GM20431 (cell line): ENCODE measurements around the gene CFAP126.
"Not testable (repeated sequence)": the region's sequence is repeated elsewhere in the genome, so short reads cannot be mapped to it uniquely, and the experiment has no call there.

Experiments used
- in situ Hi-C: fragments of 300-500 bp; cut with MseI, MboI; formaldehyde crosslinking; loops from one replicate; pipeline ENCODE4 v1.15.0; 2020; ENCODE audit warnings: low sequenced_read_pairs; ENCODE audit not compliant: unreplicated experiment

Gene CFAP126

GRCh38 chr1:161382214-161383019, 14.7 kb upstream of the CFAP126 start:
- in situ Hi-C loops: no loop called here

GRCh38 chr1:161381707-161382106, 14.0 kb upstream of the CFAP126 start:
- in situ Hi-C loops: no loop called here

GRCh38 chr1:161379071-161379470, 11.4 kb upstream of the CFAP126 start:
- in situ Hi-C loops: loop anchor here (10.0 kb wide), 1 partner anchor 154 kb away; the partner anchor contains the start of genes APOA2 and TOMM40L

GRCh38 chr1:161378014-161378413, 10.3 kb upstream of the CFAP126 start:
- in situ Hi-C loops: loop anchor here (10.0 kb wide), 1 partner anchor 153 kb away; the partner anchor contains the start of genes APOA2 and TOMM40L

- in situ Hi-C loops: loop anchor here (10.0 kb wide), 1 partner anchor 150 kb away; the partner anchor contains the start of genes APOA2 and TOMM40L
Observed at GRCh38 chr1:161374373-161374772, 6.7 kb upstream of the CFAP126 start.

- in situ Hi-C loops: loop anchor here (10.0 kb wide), 1 partner anchor 149 kb away; the partner anchor contains the start of genes APOA2 and TOMM40L
Observed at GRCh38 chr1:161373442-161373841, 5.8 kb upstream of the CFAP126 start.

GRCh38 chr1:161365207-161365606, 2.5 kb downstream of the CFAP126 start:
- in situ Hi-C loops: no loop called here

GRCh38 chr1:161364332-161364731, 3.3 kb downstream of the CFAP126 start:
- in situ Hi-C loops: no loop called here

- in situ Hi-C loops: no loop called here
Observed at GRCh38 chr1:161359291-161359690, 8.4 kb downstream of the CFAP126 start.

- in situ Hi-C loops: no loop called here
Observed at GRCh38 chr1:161357073-161357472, 10.6 kb downstream of the CFAP126 start.

GRCh38 chr1:161351482-161351881, 16.2 kb downstream of the CFAP126 start:
- in situ Hi-C loops: no loop called here

GRCh38 chr1:161350671-161351070, 17.0 kb downstream of the CFAP126 start:
- in situ Hi-C loops: no loop called here

GRCh38 chr1:161342821-161343220, 24.9 kb downstream of the CFAP126 start:
- in situ Hi-C loops: no loop called here

GRCh38 chr1:161342177-161342576, 25.5 kb downstream of the CFAP126 start:
- in situ Hi-C loops: no loop called here

GRCh38 chr1:161335796-161336195, 31.9 kb downstream of the CFAP126 start:
- in situ Hi-C loops: no loop called here

GRCh38 chr1:161333166-161333565, 34.5 kb downstream of the CFAP126 start:
- in situ Hi-C loops: no loop called here

GRCh38 chr1:161330346-161330745, 37.3 kb downstream of the CFAP126 start:
- in situ Hi-C loops: no loop called here

- in situ Hi-C loops: no loop called here
Observed at GRCh38 chr1:161324020-161324419, 43.7 kb downstream of the CFAP126 start.

- in situ Hi-C loops: not testable (repeated sequence)
Observed at GRCh38 chr1:161315841-161316674, 51.6 kb downstream of the CFAP126 start.
